Fibroblast of lung (primary cell): Measurements from ENCODE around the gene TROAP. TPM values are rescaled to one million over a fixed set of nuclear protein-coding genes. Genes with fewer than 3 reads are reported as not detected.

Source experiments
- DNase-seq, 2 donors: peaks; one replicate each; pipeline versions ENCODE4 v3.0.0 to v3.0.0-alpha.2; 2010; ENCODE audit warnings: low read depth in 2 of 2
- H2AFZ ChIP-seq: 2 replicates; pipeline ENCODE4 v1.5.1; 2012; ENCODE audit warnings: low read length, control low read depth, inconsistent platforms
- H3K27ac ChIP-seq: 2 replicates; pipeline ENCODE4 v1.5.1; 2011; ENCODE audit warnings: low read length, control low read depth; ENCODE audit not compliant: insufficient read depth
- H3K27me3 ChIP-seq: 2 replicates; pipeline ENCODE4 v1.5.1; 2011; ENCODE audit warnings: mild to moderate bottlenecking, low read length; ENCODE audit not compliant: control insufficient read depth, insufficient read depth
- H3K36me3 ChIP-seq: 2 replicates; pipeline ENCODE4 v1.5.1; 2011; ENCODE audit warnings: low read length; ENCODE audit not compliant: control insufficient read depth, insufficient read depth
- H3K4me1 ChIP-seq: 2 replicates; pipeline ENCODE4 v1.5.1; 2011; ENCODE audit warnings: low read length; ENCODE audit not compliant: control insufficient read depth, insufficient read depth; ENCODE audit errors: extremely low read depth
- H3K4me2 ChIP-seq: 2 replicates; pipeline ENCODE4 v1.5.1; 2011; ENCODE audit warnings: low read length, control low read depth; ENCODE audit not compliant: insufficient read depth; ENCODE audit errors: extremely low read depth
- H3K4me3 ChIP-seq, 4 experiments: fragments of 200-600 bp in 1 of 4; sonication (generic) in 1 of 4; replicated peaks in 1 of 4; 2 replicates each; pipeline ENCODE4 v1.5.1; 2011 to 2016; ENCODE audit warnings: low read length in 4 of 4, low read depth in 3 of 4, mild to moderate bottlenecking in 3 of 4, control low read depth in 2 of 4, inconsistent platforms in 1 of 4, mixed read lengths in 1 of 4; ENCODE audit not compliant: insufficient read depth in 1 of 4; ENCODE audit errors: control extremely low read depth in 1 of 4
- H3K79me2 ChIP-seq: 2 replicates; pipeline ENCODE4 v1.5.1; 2012; ENCODE audit warnings: mild to moderate bottlenecking, low read length, inconsistent platforms; ENCODE audit not compliant: control insufficient read depth, insufficient read depth
- H3K9ac ChIP-seq: 2 replicates; pipeline ENCODE4 v1.5.1; 2011; ENCODE audit warnings: mild to moderate bottlenecking, low read length, control low read depth; ENCODE audit not compliant: insufficient read depth
- H3K9me3 ChIP-seq: 2 replicates; pipeline ENCODE4 v1.5.1; 2012; ENCODE audit warnings: low read depth, low read length; ENCODE audit not compliant: control insufficient read depth, insufficient read depth
- H4K20me1 ChIP-seq: 2 replicates; pipeline ENCODE4 v1.5.1; 2011; ENCODE audit warnings: low read length; ENCODE audit not compliant: control insufficient read depth, insufficient read depth; ENCODE audit errors: extremely low read depth
- EZH2 ChIP-seq: IDR thresholded peaks from 2 replicates; pipeline ENCODE4 v1.5.1; 2012; ENCODE audit warnings: low read length, control low read depth, mild to moderate bottlenecking; ENCODE audit errors: missing control alignments
- polyA plus RNA-seq, 2 donors: library from polyadenylated mRNA; depleted of rRNA in 1 of 2; stranded (reverse) in 1 of 2; unstranded in 1 of 2; fragments of >200 nt; gene quantifications; 2 replicates each; pipeline ENCODE4 v1.2.1, GENCODE V29; 2011 to 2012; ENCODE audit warnings: missing spikeins in 1 of 2
- total RNA-seq: library from RNA; depleted of rRNA; stranded (reverse); fragments of >200 nt; gene quantifications from 2 replicates; pipeline ENCODE4 v1.2.1, GENCODE V29; 2014
- TF ChIP-seq, protein P1 (sequence below), 2 donors: IDR thresholded peaks in 1 of 2; conservative IDR thresholded peaks in 1 of 2; 1 replicate in 1 of 2; 2 replicates in 1 of 2; pipeline ENCODE4 v1.5.1; 2011 to 2012; ENCODE audit warnings: low read length in 2 of 2, control low read depth in 1 of 2, inconsistent platforms in 1 of 2, low read depth in 1 of 2, mild to moderate bottlenecking in 1 of 2

Gene TROAP
- total and polyA plus RNA-seq, 2 donors (not counting 1 experiment from before 2014, with no cell fraction given): 4.8 to 6.3 TPM

DNA sequence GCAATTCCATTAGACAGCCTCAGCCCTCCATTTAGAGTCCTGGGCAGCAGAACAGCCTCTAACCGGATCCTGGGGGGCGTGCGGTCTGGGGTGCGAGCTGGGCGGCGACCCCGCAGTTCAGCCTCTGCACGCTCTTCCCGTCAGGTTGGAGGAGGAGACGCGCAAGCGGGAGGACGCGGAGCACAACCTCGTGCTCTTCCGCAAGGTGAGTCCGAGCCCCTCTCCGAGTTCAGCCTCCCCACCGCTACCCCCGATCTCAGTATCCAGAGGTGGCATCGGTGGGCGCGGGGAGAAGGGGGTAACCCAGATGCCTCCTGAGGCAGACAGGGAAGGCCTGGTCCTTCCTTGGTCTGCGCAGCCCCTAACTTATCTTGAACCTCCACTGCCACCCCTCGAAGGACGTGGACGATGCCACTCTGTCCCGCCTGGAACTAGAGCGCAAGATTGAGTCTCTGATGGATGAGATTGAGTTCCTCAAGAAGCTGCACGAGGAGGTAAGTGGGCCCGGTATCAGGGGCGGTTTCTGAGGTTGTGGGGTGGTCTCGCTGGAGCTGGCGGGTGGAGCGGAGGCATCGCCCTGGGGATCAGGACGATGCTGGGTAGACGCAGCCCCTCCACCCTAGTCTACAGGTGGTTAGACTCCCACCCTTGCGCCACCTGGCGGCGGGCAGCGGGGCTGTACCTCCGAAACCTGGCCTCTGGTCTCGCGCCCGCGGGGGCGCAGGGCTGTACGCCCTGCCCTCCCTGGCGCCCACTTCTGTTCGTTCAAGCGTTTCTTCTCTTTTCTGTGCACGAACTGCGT is 26.8 kb upstream of the TROAP start:
- H3K27ac ChIP-seq: no peak overlapping the region
- no peaks in the 10 kb centered on the region for H3K9me3 ChIP-seq
- no peaks in the 10 kb centered on the region for H3K4me1 ChIP-seq
- H3K9ac ChIP-seq: no peak overlapping the region
- no peak overlapping the region for H3K4me2 ChIP-seq
- no peak overlapping the region for H3K4me3 ChIP-seq
- TF ChIP-seq EZH2: no peak
- TF ChIP-seq, protein P1, sequence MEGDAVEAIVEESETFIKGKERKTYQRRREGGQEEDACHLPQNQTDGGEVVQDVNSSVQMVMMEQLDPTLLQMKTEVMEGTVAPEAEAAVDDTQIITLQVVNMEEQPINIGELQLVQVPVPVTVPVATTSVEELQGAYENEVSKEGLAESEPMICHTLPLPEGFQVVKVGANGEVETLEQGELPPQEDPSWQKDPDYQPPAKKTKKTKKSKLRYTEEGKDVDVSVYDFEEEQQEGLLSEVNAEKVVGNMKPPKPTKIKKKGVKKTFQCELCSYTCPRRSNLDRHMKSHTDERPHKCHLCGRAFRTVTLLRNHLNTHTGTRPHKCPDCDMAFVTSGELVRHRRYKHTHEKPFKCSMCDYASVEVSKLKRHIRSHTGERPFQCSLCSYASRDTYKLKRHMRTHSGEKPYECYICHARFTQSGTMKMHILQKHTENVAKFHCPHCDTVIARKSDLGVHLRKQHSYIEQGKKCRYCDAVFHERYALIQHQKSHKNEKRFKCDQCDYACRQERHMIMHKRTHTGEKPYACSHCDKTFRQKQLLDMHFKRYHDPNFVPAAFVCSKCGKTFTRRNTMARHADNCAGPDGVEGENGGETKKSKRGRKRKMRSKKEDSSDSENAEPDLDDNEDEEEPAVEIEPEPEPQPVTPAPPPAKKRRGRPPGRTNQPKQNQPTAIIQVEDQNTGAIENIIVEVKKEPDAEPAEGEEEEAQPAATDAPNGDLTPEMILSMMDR (conservative IDR thresholded peaks at IDR 0.05 in 1 of 2, IDR thresholded peaks at IDR 0.05 in 1 of 2; ENCODE audit: low read depth in 1 of 2, low read length in 2 of 2): peak; percentile 42 to 62
- no peaks in the 10 kb centered on the region for H3K36me3 ChIP-seq
- peaks cover 27% of the 10 kb centered on the region for H3K27me3 ChIP-seq
- no peaks in the 10 kb centered on the region for H3K79me2 ChIP-seq
- H2AFZ ChIP-seq: no peak overlapping the region
- H4K20me1 ChIP-seq: no peaks in the 10 kb centered on the region
- no peak for DNase-seq

DNA sequence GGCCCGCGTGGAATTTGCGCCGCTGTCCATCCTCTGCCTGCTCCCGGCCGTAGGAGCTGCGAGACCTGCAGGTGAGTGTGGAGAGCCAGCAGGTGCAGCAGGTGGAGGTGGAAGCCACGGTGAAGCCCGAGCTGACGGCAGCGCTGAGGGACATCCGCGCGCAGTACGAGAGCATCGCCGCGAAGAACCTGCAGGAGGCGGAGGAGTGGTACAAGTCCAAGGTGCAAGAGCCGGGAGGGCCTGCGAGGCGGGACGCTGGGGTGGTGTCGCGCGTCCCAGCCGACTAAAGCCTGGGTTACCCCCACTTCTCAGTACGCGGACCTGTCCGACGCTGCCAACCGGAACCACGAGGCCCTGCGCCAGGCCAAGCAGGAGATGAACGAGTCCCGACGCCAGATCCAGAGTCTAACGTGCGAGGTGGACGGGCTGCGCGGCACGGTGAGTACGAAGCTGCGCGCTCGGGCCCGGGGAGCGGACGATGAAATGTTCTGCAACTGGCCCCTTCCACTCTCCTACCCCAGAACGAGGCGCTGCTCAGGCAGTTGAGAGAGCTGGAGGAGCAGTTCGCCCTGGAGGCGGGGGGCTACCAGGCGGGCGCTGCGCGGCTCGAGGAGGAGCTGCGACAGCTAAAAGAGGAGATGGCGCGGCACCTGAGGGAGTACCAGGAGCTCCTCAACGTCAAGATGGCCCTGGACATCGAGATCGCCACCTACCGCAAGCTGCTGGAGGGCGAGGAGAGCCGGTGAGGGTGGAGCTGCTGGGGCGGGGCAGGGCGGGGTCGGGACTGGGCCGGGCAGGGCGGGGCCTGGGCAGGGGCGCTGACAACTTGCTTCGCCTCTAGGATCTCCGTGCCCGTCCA is 26.0 kb upstream of the TROAP start:
- Histone ChIP-seq H3K4me3 (no peak overlapping the region), H3K36me3 (no peaks in the 10 kb centered on the region), H3K4me2 (no peak overlapping the region), H3K27ac (no peak overlapping the region), H3K9ac (no peak overlapping the region), H3K79me2 (no peaks in the 10 kb centered on the region), H2AFZ (no peak overlapping the region), H4K20me1 (no peaks in the 10 kb centered on the region), H3K9me3 (no peaks in the 10 kb centered on the region), H3K4me1 (no peaks in the 10 kb centered on the region), H3K27me3 (peaks cover 29% of the 10 kb centered on the region)
- DNase-seq: no peak
- peak; percentile 77 for TF ChIP-seq EZH2
- TF ChIP-seq, protein P1 (conservative IDR thresholded peaks at IDR 0.05 in 1 of 2, IDR thresholded peaks at IDR 0.05 in 1 of 2; ENCODE audit: low read depth in 1 of 2, low read length in 2 of 2): no peak

DNA sequence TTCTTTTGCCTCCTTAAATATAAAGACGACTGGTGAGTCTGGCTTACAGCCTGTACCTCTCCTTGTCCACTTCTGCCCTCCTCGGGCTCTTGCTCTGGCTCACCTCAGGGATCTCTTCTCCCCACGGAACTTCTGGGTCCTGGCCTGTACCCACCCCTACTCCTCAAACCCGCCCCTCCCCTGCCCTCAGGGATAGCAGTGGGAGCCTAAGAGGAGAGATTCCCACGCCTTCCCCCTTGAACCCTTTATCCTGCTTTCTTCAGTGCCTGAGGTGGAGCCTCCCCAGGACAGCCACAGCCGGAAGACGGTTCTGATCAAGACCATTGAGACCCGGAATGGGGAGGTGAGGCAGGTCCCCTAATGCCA is 25.4 kb upstream of the TROAP start:
- Histone ChIP-seq H3K79me2 (no peaks in the 10 kb centered on the region), H3K27me3 (peaks cover 29% of the 10 kb centered on the region), H3K4me1 (no peaks in the 10 kb centered on the region), H3K4me3 (no peak overlapping the region), H2AFZ (no peak overlapping the region), H3K9me3 (no peaks in the 10 kb centered on the region), H3K27ac (no peak overlapping the region), H3K4me2 (no peak overlapping the region), H3K9ac (no peak overlapping the region), H4K20me1 (no peaks in the 10 kb centered on the region), H3K36me3 (no peaks in the 10 kb centered on the region)
- DNase-seq: no peak
- TF ChIP-seq EZH2: no peak
- TF ChIP-seq, protein P1 (conservative IDR thresholded peaks at IDR 0.05 in 1 of 2, IDR thresholded peaks at IDR 0.05 in 1 of 2; ENCODE audit: low read depth in 1 of 2, low read length in 2 of 2): no peak
